Measurements from ENCODE around the gene LY9.

- no peak for TF ChIP-seq CTCF (IDR thresholded peaks at IDR 0.05)
- TF ChIP-seq BHLHE40 (IDR thresholded peaks at IDR 0.05; ENCODE audit: low read depth, low read length), result no peak
- no peak for TF ChIP-seq CHD4 (IDR thresholded peaks at IDR 0.05; ENCODE audit: borderline replicate concordance)
- TF ChIP-seq GATA3 (IDR thresholded peaks at IDR 0.05; ENCODE audit: borderline replicate concordance), result no peak
- TF ChIP-seq POLR2A (IDR thresholded peaks at IDR 0.05; ENCODE audit: low read length), result no peak
- TF ChIP-seq EHMT2 (IDR thresholded peaks at IDR 0.05; ENCODE audit: low read depth), result no peak
- no peak for TF ChIP-seq JUN (IDR thresholded peaks at IDR 0.05)
Observed at GRCh38 chr1:160868141-160868540, 72.2 kb downstream of the LY9 start.
